ENCODE data around the gene DLG1. TPM values are rescaled to one million over a fixed set of nuclear protein-coding genes. Genes with fewer than 3 reads are reported as not detected.

Gene DLG1
- total and polyA plus RNA-seq, 9 of the 15 experiments (the other 6 are each of a cell fraction or from before 2014, with no cell fraction given), result 9.4 to 63.5 (median 43.6) TPM

- no peak for TF ChIP-seq NR0B1 (IDR thresholded peaks at IDR 0.05; ENCODE audit: partially characterized antibody)
- TF ChIP-seq KLF6 (CRISPR knock-in tag; IDR thresholded peaks at IDR 0.05; ENCODE audit: borderline replicate concordance), result no peak
- TF ChIP-seq CTCF (IDR thresholded peaks at IDR 0.05 in 2 of 3, conservative IDR thresholded peaks at IDR 0.05 in 1 of 3; ENCODE audit: insufficient read depth in 2 of 3, low read depth in 1 of 3, low read length in 3 of 3), result no peak
- no peak for TF ChIP-seq RB1 (IDR thresholded peaks at IDR 0.05; ENCODE audit: low read depth)
- no peak for TF ChIP-seq FOXJ2 (tag; IDR thresholded peaks at IDR 0.05)
- TF ChIP-seq IRF2 (CRISPR knock-in tag; IDR thresholded peaks at IDR 0.05), result no peak
- TF ChIP-seq NKRF (IDR thresholded peaks at IDR 0.05; ENCODE audit: borderline replicate concordance), result no peak
- no peak for TF ChIP-seq MCM5 (IDR thresholded peaks at IDR 0.05; ENCODE audit: low read depth)
- no peak for TF ChIP-seq RHOXF2B (CRISPR knock-in tag; conservative IDR thresholded peaks at IDR 0.05)
These were observed 273.3 kb downstream of the DLG1 start (continued) for GRCh38 chr3:197024881-197025735.
